NB4 (cell line): ENCODE data around the gene POLR2J3.
"Not testable (repeated sequence)": the region's sequence is repeated elsewhere in the genome, so short reads cannot be mapped to it uniquely, and the experiment has no call there.

Source experiments
- CTCF ChIP-seq: IDR thresholded peaks from one replicate; pipeline ENCODE4 v1.5.1; 2012; ENCODE audit warnings: low read depth, low read length
- MYC ChIP-seq: IDR thresholded peaks from 2 replicates; pipeline ENCODE4 v1.6.1; 2011; ENCODE audit warnings: low read depth, low read length
- POLR2A ChIP-seq: IDR thresholded peaks from 2 replicates; pipeline ENCODE4 v1.6.1; 2011; ENCODE audit warnings: mild to moderate bottlenecking; ENCODE audit not compliant: insufficient read length; ENCODE audit errors: extremely low read depth

GRCh38 chr7:102613575-102614345, 41.4 kb upstream of the POLR2J3 start:
- not testable (repeated sequence) for TF ChIP-seq CTCF, POLR2A, MYC
